ENCODE measurements around the gene PAGE4.
A peak's percentile ranks its signal among the peaks of the same experiment; 100 is the strongest.

PAGE4 gene

GRCh38 chrX:49862093-49862492 is 33.0 kb downstream of the PAGE4 start:
- no peak for TF ChIP-seq CTCF (conservative IDR thresholded peaks at IDR 0.05)
- no peak overlapping the region for H3K27ac ChIP-seq

- H3K27ac ChIP-seq, result no peak overlapping the region
- no peak for TF ChIP-seq CTCF (conservative IDR thresholded peaks at IDR 0.05)
These were observed 39.6 kb downstream of the PAGE4 start for GRCh38 chrX:49868739-49869138.

GRCh38 chrX:49876750-49877149 is 47.6 kb downstream of the PAGE4 start:
- peak overlapping the region; percentile 27; the same call in 1 of the 2 replicates for H3K27ac ChIP-seq
- TF ChIP-seq CTCF (conservative IDR thresholded peaks at IDR 0.05), result peak; percentile 54

GRCh38 chrX:49877397-49878101 is 48.4 kb downstream of the PAGE4 start:
- peak overlapping the region; percentile 27; the same call in 1 of the 2 replicates for H3K27ac ChIP-seq
- TF ChIP-seq CTCF (conservative IDR thresholded peaks at IDR 0.05), result no peak

- no peak for TF ChIP-seq CTCF (conservative IDR thresholded peaks at IDR 0.05)
- H3K27ac ChIP-seq, result peak overlapping the region; percentile 47
These were observed 49.2 kb downstream of the PAGE4 start for GRCh38 chrX:49878128-49878833.

- peak within 1 kb of the TSS; percentile 47 for H3K27ac ChIP-seq
- TF ChIP-seq CTCF (conservative IDR thresholded peaks at IDR 0.05), result peak; percentile 42
These were observed 49.9 kb downstream of the PAGE4 start, which contains the start of gene USP27X for GRCh38 chrX:49878834-49879655. USP27X (plus strand) TSS chrX:49879484; CDS start chrX:49880308, 824 bp downstream.

All from VCaP (cell line).